Keratinocyte (primary cell): ENCODE data around the gene ATP6V1C2.

Source experiments
- CTCF ChIP-seq, 3 experiments: IDR thresholded peaks in 1 of 3; conservative IDR thresholded peaks in 1 of 3; optimal IDR thresholded peaks in 1 of 3; 2 replicates in 2 of 3; 3 replicates in 1 of 3; pipeline versions ENCODE3 to v1.5.1; 2011; ENCODE audit warnings: low read length in 3 of 3, mild to moderate bottlenecking in 3 of 3, moderate library complexity in 2 of 3, control low read depth in 1 of 3, inconsistent platforms in 1 of 3; ENCODE audit not compliant: insufficient read depth in 2 of 3; ENCODE audit errors: extremely low read depth in 1 of 3
- EZH2 ChIP-seq: IDR thresholded peaks from one replicate; pipeline ENCODE4 v1.6.1; 2012; ENCODE audit warnings: inconsistent platforms, mild to moderate bottlenecking, low read length, moderate library complexity

- TF ChIP-seq CTCF (optimal IDR thresholded peaks at IDR 0.05 in 1 of 3, IDR thresholded peaks at IDR 0.05 in 1 of 3, conservative IDR thresholded peaks at IDR 0.05 in 1 of 3; ENCODE audit: extremely low read depth in 1 of 3, insufficient read depth in 2 of 3, low read length in 3 of 3): no peak
- TF ChIP-seq EZH2: no peak
Observed at GRCh38 chr2:10778724-10779115, 57.3 kb downstream of the ATP6V1C2 start.
